NCI-H2171 treated with DMSO at 0.1 percent for 48 hours (cell line): ENCODE results near the gene RPS27L.
"Not testable (repeated sequence)": the region's sequence is repeated elsewhere in the genome, so short reads cannot be mapped to it uniquely, and the experiment has no call there.

Source experiments
- DNase-seq: peaks from one replicate; lab custom pipeline; 2025; lab: John Stamatoyannopoulos, UW

RPS27L gene

GRCh38 chr15:63098901-63099300, 58.4 kb downstream of the RPS27L start:
- not testable (repeated sequence) for DNase-seq
